ENCODE data around the gene KRTAP2-3. TPM values are rescaled to one million over a fixed set of nuclear protein-coding genes. Genes with fewer than 3 reads are reported as not detected.

Gene KRTAP2-3
- total RNA-seq, 1 donor from 2014 or later, result not detected

GRCh38 chr17:41024697-41025096, 35.2 kb downstream of the KRTAP2-3 start:
- TF ChIP-seq, protein P1, sequence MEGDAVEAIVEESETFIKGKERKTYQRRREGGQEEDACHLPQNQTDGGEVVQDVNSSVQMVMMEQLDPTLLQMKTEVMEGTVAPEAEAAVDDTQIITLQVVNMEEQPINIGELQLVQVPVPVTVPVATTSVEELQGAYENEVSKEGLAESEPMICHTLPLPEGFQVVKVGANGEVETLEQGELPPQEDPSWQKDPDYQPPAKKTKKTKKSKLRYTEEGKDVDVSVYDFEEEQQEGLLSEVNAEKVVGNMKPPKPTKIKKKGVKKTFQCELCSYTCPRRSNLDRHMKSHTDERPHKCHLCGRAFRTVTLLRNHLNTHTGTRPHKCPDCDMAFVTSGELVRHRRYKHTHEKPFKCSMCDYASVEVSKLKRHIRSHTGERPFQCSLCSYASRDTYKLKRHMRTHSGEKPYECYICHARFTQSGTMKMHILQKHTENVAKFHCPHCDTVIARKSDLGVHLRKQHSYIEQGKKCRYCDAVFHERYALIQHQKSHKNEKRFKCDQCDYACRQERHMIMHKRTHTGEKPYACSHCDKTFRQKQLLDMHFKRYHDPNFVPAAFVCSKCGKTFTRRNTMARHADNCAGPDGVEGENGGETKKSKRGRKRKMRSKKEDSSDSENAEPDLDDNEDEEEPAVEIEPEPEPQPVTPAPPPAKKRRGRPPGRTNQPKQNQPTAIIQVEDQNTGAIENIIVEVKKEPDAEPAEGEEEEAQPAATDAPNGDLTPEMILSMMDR (IDR thresholded peaks at IDR 0.05), result no peak
- peaks cover 5% of the 10 kb centered on the region for H3K4me1 Mint-ChIP-seq (ENCODE audit: low read depth)
- peaks cover 5% of the 10 kb centered on the region for H3K9me3 Mint-ChIP-seq (ENCODE audit: low read depth)
- no peaks in the 10 kb centered on the region for H3K27me3 Mint-ChIP-seq (ENCODE audit: low read depth)
- H3K27ac Mint-ChIP-seq (ENCODE audit: unreplicated experiment), result no peak overlapping the region
- no peak for DNase-seq (ENCODE audit: low spot score)
- no peaks in the 10 kb centered on the region for H3K36me3 Mint-ChIP-seq (ENCODE audit: low read depth)
- no peak overlapping the region for H3K4me3 Mint-ChIP-seq (ENCODE audit: unreplicated experiment)

DNA sequence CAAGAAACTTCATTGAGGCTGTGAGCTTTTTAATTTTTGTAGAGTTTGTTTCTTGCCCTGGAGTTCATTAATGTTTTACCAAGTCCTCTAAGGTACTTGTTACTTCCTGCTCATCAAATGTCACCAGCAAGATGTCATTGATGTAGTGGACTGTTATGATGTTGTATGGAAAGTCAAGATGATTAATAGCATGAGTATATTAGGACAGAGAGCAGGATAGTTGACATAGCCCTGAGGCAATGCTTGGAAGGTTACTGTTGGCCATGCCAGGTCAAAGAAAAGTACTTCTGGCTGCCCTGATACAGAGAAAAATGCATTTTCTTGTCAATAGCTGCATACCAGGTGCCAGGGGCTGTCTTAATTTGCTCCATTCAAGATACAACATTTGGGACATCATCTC, 39.6 kb downstream of the KRTAP2-3 start:
- Mint-ChIP-seq H3K9me3 (ENCODE audit: low read depth) (peaks cover 5% of the 10 kb centered on the region), H3K4me1 (ENCODE audit: low read depth) (peaks cover 3% of the 10 kb centered on the region), H3K27ac (ENCODE audit: unreplicated experiment) (no peak overlapping the region), H3K36me3 (ENCODE audit: low read depth) (no peaks in the 10 kb centered on the region), H3K27me3 (ENCODE audit: low read depth) (no peaks in the 10 kb centered on the region), H3K4me3 (ENCODE audit: unreplicated experiment) (no peak overlapping the region)
- DNase-seq (ENCODE audit: low spot score), result no peak
- TF ChIP-seq, protein P1 (IDR thresholded peaks at IDR 0.05), result no peak

DNA sequence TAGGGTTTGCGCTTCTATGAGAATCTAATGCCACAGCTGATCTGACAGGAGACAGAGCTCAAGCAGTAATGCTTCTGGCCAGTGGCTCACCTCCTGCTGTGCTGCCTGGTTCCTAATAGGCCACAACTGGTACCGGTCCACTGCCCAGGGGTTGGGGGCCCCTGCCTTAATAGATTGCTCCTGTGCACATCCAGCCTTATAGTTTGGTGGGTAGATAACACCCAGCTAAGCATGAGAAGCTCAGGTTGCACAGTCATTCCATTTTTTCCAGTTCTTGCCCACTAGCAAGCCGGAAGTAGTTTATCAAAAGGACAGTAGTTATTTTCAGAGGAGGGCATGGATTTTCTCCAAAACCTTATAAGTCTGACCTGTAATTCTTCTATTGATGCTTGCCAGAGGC, 40.5 kb downstream of the KRTAP2-3 start:
- Mint-ChIP-seq H3K27me3 (ENCODE audit: low read depth) (no peaks in the 10 kb centered on the region), H3K9me3 (ENCODE audit: low read depth) (peaks cover 5% of the 10 kb centered on the region), H3K36me3 (ENCODE audit: low read depth) (no peaks in the 10 kb centered on the region), H3K4me3 (ENCODE audit: unreplicated experiment) (no peak overlapping the region), H3K27ac (ENCODE audit: unreplicated experiment) (no peak overlapping the region), H3K4me1 (ENCODE audit: low read depth) (no peaks in the 10 kb centered on the region)
- DNase-seq (ENCODE audit: low spot score), result no peak
- TF ChIP-seq, protein P1 (IDR thresholded peaks at IDR 0.05), result no peak

DNA sequence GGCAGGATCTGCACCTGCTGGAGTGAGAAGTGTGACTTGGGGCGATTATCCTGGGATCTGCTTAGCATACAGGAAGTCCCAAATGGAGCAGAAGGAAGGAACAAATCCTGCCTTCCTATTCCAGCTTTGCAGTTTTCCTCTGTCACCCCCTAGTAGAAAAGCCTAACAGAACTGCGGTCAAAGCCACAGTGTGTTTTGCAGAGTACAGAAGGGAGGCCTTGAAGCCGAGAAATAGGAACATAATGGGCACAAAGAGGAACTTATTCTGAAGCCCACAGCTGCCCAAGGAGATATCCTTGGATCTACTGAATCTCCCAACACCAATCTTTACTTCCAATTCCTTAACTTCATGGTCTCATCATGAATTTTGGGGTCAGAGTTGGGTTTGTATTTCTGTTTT, 41.4 kb downstream of the KRTAP2-3 start:
- H3K9me3 Mint-ChIP-seq (ENCODE audit: low read depth), result peaks cover 5% of the 10 kb centered on the region
- no peak for DNase-seq (ENCODE audit: low spot score)
- no peaks in the 10 kb centered on the region for H3K27me3 Mint-ChIP-seq (ENCODE audit: low read depth)
- H3K36me3 Mint-ChIP-seq (ENCODE audit: low read depth), result no peaks in the 10 kb centered on the region
- peaks cover 2% of the 10 kb centered on the region for H3K4me1 Mint-ChIP-seq (ENCODE audit: low read depth)
- TF ChIP-seq, protein P1 (IDR thresholded peaks at IDR 0.05), result no peak
- H3K4me3 Mint-ChIP-seq (ENCODE audit: unreplicated experiment), result no peak overlapping the region
- H3K27ac Mint-ChIP-seq (ENCODE audit: unreplicated experiment), result no peak overlapping the region

- no peak overlapping the region for H3K27ac Mint-ChIP-seq (ENCODE audit: unreplicated experiment)
- peaks cover 5% of the 10 kb centered on the region for H3K9me3 Mint-ChIP-seq (ENCODE audit: low read depth)
- TF ChIP-seq, protein P1 (IDR thresholded peaks at IDR 0.05), result no peak
- no peaks in the 10 kb centered on the region for H3K27me3 Mint-ChIP-seq (ENCODE audit: low read depth)
- H3K4me3 Mint-ChIP-seq (ENCODE audit: unreplicated experiment), result no peak overlapping the region
- no peaks in the 10 kb centered on the region for H3K36me3 Mint-ChIP-seq (ENCODE audit: low read depth)
- no peak for DNase-seq (ENCODE audit: low spot score)
- peaks cover 4% of the 10 kb centered on the region for H3K4me1 Mint-ChIP-seq (ENCODE audit: low read depth)
These were observed 43.2 kb downstream of the KRTAP2-3 start for GRCh38 chr17:41016578-41017215.

Data from chondrocyte (in vitro differentiated cells).